ENCODE data around the gene HK1.

Gene HK1

DNA sequence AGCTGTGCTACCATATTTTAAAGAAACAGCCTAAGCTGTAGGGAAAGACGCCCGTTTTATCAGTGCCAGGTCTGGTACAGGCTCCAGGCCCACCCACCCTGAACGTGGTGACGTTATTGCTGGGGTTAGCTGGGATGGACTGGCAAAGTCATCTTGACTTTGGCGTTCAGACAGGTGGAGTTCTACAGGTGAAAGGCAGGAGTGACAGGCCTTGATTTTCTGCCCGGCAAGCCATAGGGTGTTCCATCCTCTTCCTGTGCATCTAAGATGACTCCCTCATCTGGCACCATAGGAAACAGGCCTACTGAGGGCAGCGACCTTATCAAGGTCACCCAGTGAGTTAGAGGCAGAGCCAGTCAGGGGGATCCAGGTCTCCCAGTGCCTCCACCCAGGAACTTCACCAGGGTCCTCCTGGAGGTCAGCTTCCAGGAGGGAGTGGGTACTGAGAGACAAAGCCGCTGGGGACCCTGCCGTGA lies 41.6 kb downstream of the HK1 start:
- H4K20me1 ChIP-seq (ENCODE audit: insufficient read depth, low read length), result no peaks in the 10 kb centered on the region
- peaks cover 15% of the 10 kb centered on the region; the same call in 1 of the 2 replicates for H3K4me1 ChIP-seq (ENCODE audit: low read length)
- H3K27ac ChIP-seq (ENCODE audit: low read length), result no peak overlapping the region
- no peak overlapping the region for H2AFZ ChIP-seq (ENCODE audit: low read length)
- TF ChIP-seq, protein P1, sequence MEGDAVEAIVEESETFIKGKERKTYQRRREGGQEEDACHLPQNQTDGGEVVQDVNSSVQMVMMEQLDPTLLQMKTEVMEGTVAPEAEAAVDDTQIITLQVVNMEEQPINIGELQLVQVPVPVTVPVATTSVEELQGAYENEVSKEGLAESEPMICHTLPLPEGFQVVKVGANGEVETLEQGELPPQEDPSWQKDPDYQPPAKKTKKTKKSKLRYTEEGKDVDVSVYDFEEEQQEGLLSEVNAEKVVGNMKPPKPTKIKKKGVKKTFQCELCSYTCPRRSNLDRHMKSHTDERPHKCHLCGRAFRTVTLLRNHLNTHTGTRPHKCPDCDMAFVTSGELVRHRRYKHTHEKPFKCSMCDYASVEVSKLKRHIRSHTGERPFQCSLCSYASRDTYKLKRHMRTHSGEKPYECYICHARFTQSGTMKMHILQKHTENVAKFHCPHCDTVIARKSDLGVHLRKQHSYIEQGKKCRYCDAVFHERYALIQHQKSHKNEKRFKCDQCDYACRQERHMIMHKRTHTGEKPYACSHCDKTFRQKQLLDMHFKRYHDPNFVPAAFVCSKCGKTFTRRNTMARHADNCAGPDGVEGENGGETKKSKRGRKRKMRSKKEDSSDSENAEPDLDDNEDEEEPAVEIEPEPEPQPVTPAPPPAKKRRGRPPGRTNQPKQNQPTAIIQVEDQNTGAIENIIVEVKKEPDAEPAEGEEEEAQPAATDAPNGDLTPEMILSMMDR (IDR thresholded peaks at IDR 0.05; ENCODE audit: low read length), result no peak
- TF ChIP-seq EZH2 (optimal IDR thresholded peaks at IDR 0.05; ENCODE audit: low read depth, low read length) (no peak), EZH2phosphoT487 (IDR thresholded peaks at IDR 0.05; ENCODE audit: low read length) (no peak)
- 0 out of 2 replicates have a peak, but pooled peaks cover 3% of the 10 kb centered on the region for H3K79me2 ChIP-seq (ENCODE audit: low read length)
- DNase-seq, result no peak
- H3K36me3 ChIP-seq (replicated peaks; ENCODE audit: insufficient read depth, low read length), result no peaks in the 10 kb centered on the region
- no peaks in the 10 kb centered on the region for H3F3A ChIP-seq (ENCODE audit: insufficient read depth, low read length)
- H3K4me3 ChIP-seq (ENCODE audit: low read length), result no peak overlapping the region
- no peaks in the 10 kb centered on the region for H3K27me3 ChIP-seq (replicated peaks; ENCODE audit: insufficient read depth, low read length)
- peak overlapping the region; percentile 100 for H3K4me2 ChIP-seq (ENCODE audit: low read depth, low read length)
- no peaks in the 10 kb centered on the region for H3K9me3 ChIP-seq (replicated peaks; ENCODE audit: insufficient read depth, low read length)
- no peak overlapping the region for H3K9ac ChIP-seq (ENCODE audit: low read length)
- no peaks in the 10 kb centered on the region for H3K9me2 ChIP-seq (replicated peaks; ENCODE audit: insufficient read depth, low read length)

DNA sequence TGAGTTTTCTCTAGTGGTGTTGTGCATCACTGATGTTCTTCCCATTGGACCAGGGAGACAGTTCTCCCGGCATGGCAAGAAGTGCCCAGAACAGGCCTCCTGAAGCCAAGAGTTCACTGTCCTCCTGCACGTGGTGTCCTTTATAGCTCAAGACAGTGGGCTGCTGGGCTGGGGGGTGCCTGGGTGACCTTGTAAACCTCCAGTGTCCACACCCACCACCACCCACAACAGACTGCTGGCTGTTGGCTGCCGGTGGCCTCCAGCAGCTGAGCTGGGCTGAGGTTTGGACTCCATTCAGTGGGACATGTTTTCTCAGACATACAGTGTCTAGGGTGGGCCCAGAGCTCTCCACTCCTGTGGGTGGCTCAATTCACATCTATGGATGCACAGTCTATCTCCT lies 42.2 kb downstream of the HK1 start:
- DNase-seq, result no peak
- Histone ChIP-seq H3K27ac (ENCODE audit: low read length) (no peak overlapping the region), H3K36me3 (replicated peaks; ENCODE audit: insufficient read depth, low read length) (no peaks in the 10 kb centered on the region), H3K9me2 (replicated peaks; ENCODE audit: insufficient read depth, low read length) (no peaks in the 10 kb centered on the region), H4K20me1 (ENCODE audit: insufficient read depth, low read length) (no peaks in the 10 kb centered on the region), H3K4me3 (ENCODE audit: low read length) (no peak overlapping the region), H3K9ac (ENCODE audit: low read length) (no peak overlapping the region), H2AFZ (ENCODE audit: low read length) (no peak overlapping the region), H3K9me3 (replicated peaks; ENCODE audit: insufficient read depth, low read length) (no peaks in the 10 kb centered on the region), H3K27me3 (replicated peaks; ENCODE audit: insufficient read depth, low read length) (no peaks in the 10 kb centered on the region), H3K4me2 (ENCODE audit: low read depth, low read length) (no peak overlapping the region), H3K79me2 (ENCODE audit: low read length) (0 out of 2 replicates have a peak, but pooled peaks cover 3% of the 10 kb centered on the region), H3F3A (ENCODE audit: insufficient read depth, low read length) (no peaks in the 10 kb centered on the region), H3K4me1 (ENCODE audit: low read length) (peaks cover 15% of the 10 kb centered on the region; the same call in 1 of the 2 replicates)
- TF ChIP-seq, protein P1 (IDR thresholded peaks at IDR 0.05; ENCODE audit: low read length), result no peak
- TF ChIP-seq EZH2 (optimal IDR thresholded peaks at IDR 0.05; ENCODE audit: low read depth, low read length) (no peak), EZH2phosphoT487 (IDR thresholded peaks at IDR 0.05; ENCODE audit: low read length) (no peak)

- H2AFZ ChIP-seq (ENCODE audit: low read length), result no peak overlapping the region
- no peaks in the 10 kb centered on the region for H3K36me3 ChIP-seq (replicated peaks; ENCODE audit: insufficient read depth, low read length)
- H3K79me2 ChIP-seq (ENCODE audit: low read length), result 0 out of 2 replicates have a peak, but pooled peaks cover 3% of the 10 kb centered on the region
- H4K20me1 ChIP-seq (ENCODE audit: insufficient read depth, low read length), result no peaks in the 10 kb centered on the region
- no peaks in the 10 kb centered on the region for H3K9me3 ChIP-seq (replicated peaks; ENCODE audit: insufficient read depth, low read length)
- no peak for DNase-seq
- H3K4me1 ChIP-seq (ENCODE audit: low read length), result peaks cover 15% of the 10 kb centered on the region; the same call in 1 of the 2 replicates
- TF ChIP-seq, protein P1 (IDR thresholded peaks at IDR 0.05; ENCODE audit: low read length), result no peak
- no peak for TF ChIP-seq EZH2phosphoT487 (IDR thresholded peaks at IDR 0.05; ENCODE audit: low read length)
- no peak for TF ChIP-seq EZH2 (optimal IDR thresholded peaks at IDR 0.05; ENCODE audit: low read depth, low read length)
- no peaks in the 10 kb centered on the region for H3K27me3 ChIP-seq (replicated peaks; ENCODE audit: insufficient read depth, low read length)
- no peaks in the 10 kb centered on the region for H3K9me2 ChIP-seq (replicated peaks; ENCODE audit: insufficient read depth, low read length)
- H3K9ac ChIP-seq (ENCODE audit: low read length), result no peak overlapping the region
- no peaks in the 10 kb centered on the region for H3F3A ChIP-seq (ENCODE audit: insufficient read depth, low read length)
- no peak overlapping the region for H3K4me3 ChIP-seq (ENCODE audit: low read length)
- H3K4me2 ChIP-seq (ENCODE audit: low read depth, low read length), result no peak overlapping the region
- no peak overlapping the region for H3K27ac ChIP-seq (ENCODE audit: low read length)
Observed at GRCh38 chr10:69321039-69321715, 42.9 kb downstream of the HK1 start.

Measured in MM.1S (cell line).